Measurements from ENCODE around the gene TNP2.
"Not testable (repeated sequence)": the region's sequence is repeated elsewhere in the genome, so short reads cannot be mapped to it uniquely, and the experiment has no call there.

The TNP2 gene

GRCh38 chr16:11299865-11300559 lies 30.9 kb upstream of the TNP2 start:
- no peak for DNase-seq

GRCh38 chr16:11298950-11299547 lies 29.9 kb upstream of the TNP2 start:
- DNase-seq: not testable (repeated sequence)

GRCh38 chr16:11298143-11298900 lies 29.2 kb upstream of the TNP2 start:
- no peak for DNase-seq

- DNase-seq: peak; percentile 72
Observed at GRCh38 chr16:11297492-11298142, 28.5 kb upstream of the TNP2 start.

- DNase-seq: no peak
Observed at GRCh38 chr16:11296706-11297491, 27.8 kb upstream of the TNP2 start.

GRCh38 chr16:11296351-11296705 lies 27.2 kb upstream of the TNP2 start:
- DNase-seq: no peak

- DNase-seq: no peak
Observed at GRCh38 chr16:11295672-11296071, 26.5 kb upstream of the TNP2 start.

- no peak for DNase-seq
Observed at GRCh38 chr16:11292076-11292748, 23.1 kb upstream of the TNP2 start.

- DNase-seq: no peak
Observed at GRCh38 chr16:11291091-11291703, 22.1 kb upstream of the TNP2 start.

GRCh38 chr16:11290102-11290893 lies 21.2 kb upstream of the TNP2 start:
- DNase-seq: no peak

GRCh38 chr16:11289696-11290095 lies 20.6 kb upstream of the TNP2 start:
- not testable (repeated sequence) for DNase-seq

GRCh38 chr16:11289202-11289601 lies 20.1 kb upstream of the TNP2 start:
- DNase-seq: no peak

GRCh38 chr16:11285842-11286241 lies 16.7 kb upstream of the TNP2 start:
- no peak for DNase-seq

- DNase-seq: no peak
Observed at GRCh38 chr16:11283820-11284248, 14.7 kb upstream of the TNP2 start.

- DNase-seq: no peak
Observed at GRCh38 chr16:11280616-11281522, 11.7 kb upstream of the TNP2 start, which contains the start of gene PRM1. PRM1 (minus strand) TSS chr16:11281330; CDS start chr16:11281238, 92 bp downstream.

GRCh38 chr16:11278681-11279628 lies 9.8 kb upstream of the TNP2 start:
- no peak for DNase-seq

GRCh38 chr16:11277607-11278337 lies 8.6 kb upstream of the TNP2 start:
- no peak for DNase-seq
